GM21825 (cell line): Measurements from ENCODE around the gene PSMD9.
"Not testable (repeated sequence)": the region's sequence is repeated elsewhere in the genome, so short reads cannot be mapped to it uniquely, and the experiment has no call there.

Experiments used
- ATAC-seq: cut with Tn5 transposase; IDR thresholded peaks from one replicate; pipeline ENCODE4 v1.9.1; 2021; ENCODE audit warnings: mild to moderate bottlenecking, moderate library complexity; ENCODE audit not compliant: unreplicated experiment

The PSMD9 gene

GRCh38 chr12:121872546-121873215 is 15.9 kb upstream of the PSMD9 start:
- ATAC-seq: no peak

GRCh38 chr12:121873216-121873569 is 15.4 kb upstream of the PSMD9 start:
- no peak for ATAC-seq

GRCh38 chr12:121874071-121874470 is 14.5 kb upstream of the PSMD9 start:
- no peak for ATAC-seq

- ATAC-seq: no peak
Observed at GRCh38 chr12:121875582-121875981, 13.0 kb upstream of the PSMD9 start.

- ATAC-seq: not testable (repeated sequence)
Observed at GRCh38 chr12:121876080-121876447, 12.5 kb upstream of the PSMD9 start.

GRCh38 chr12:121883315-121883660 is 5.3 kb upstream of the PSMD9 start:
- no peak for ATAC-seq

- not testable (repeated sequence) for ATAC-seq
Observed at GRCh38 chr12:121885129-121885528, 3.5 kb upstream of the PSMD9 start.

GRCh38 chr12:121888083-121888477 is 510 bp upstream of the PSMD9 start:
- no peak for ATAC-seq

- no peak for ATAC-seq
Observed at GRCh38 chr12:121889274-121889624, 659 bp downstream of the PSMD9 start.

GRCh38 chr12:121889661-121890060 is 1.1 kb downstream of the PSMD9 start:
- not testable (repeated sequence) for ATAC-seq

- no peak for ATAC-seq
Observed at GRCh38 chr12:121892673-121893561, 4.3 kb downstream of the PSMD9 start.

- ATAC-seq: no peak
Observed at GRCh38 chr12:121893961-121894460, 5.4 kb downstream of the PSMD9 start.

- no peak for ATAC-seq
Observed at GRCh38 chr12:121894633-121895032, 6.0 kb downstream of the PSMD9 start.

- ATAC-seq: no peak
Observed at GRCh38 chr12:121898287-121898686, 9.7 kb downstream of the PSMD9 start.

- ATAC-seq: no peak
Observed at GRCh38 chr12:121899590-121899989, 11.0 kb downstream of the PSMD9 start.

GRCh38 chr12:121903202-121903601 is 14.6 kb downstream of the PSMD9 start:
- no peak for ATAC-seq

GRCh38 chr12:121905746-121906145 is 17.2 kb downstream of the PSMD9 start:
- ATAC-seq: no peak

- no peak for ATAC-seq
Observed at GRCh38 chr12:121908702-121909101, 20.1 kb downstream of the PSMD9 start.

- ATAC-seq: no peak
Observed at GRCh38 chr12:121911824-121912585, 23.4 kb downstream of the PSMD9 start.

- no peak for ATAC-seq
Observed at GRCh38 chr12:121915841-121916321, 27.3 kb downstream of the PSMD9 start.

- ATAC-seq: no peak
Observed at GRCh38 chr12:121916719-121917118, 28.1 kb downstream of the PSMD9 start.
